ENCODE results near the gene LAPTM4A. TPM values are rescaled to one million over a fixed set of nuclear protein-coding genes. Genes with fewer than 3 reads are reported as not detected.

The LAPTM4A gene
- total RNA-seq, 1 experiment from 2014 or later, result 131 TPM

DNA sequence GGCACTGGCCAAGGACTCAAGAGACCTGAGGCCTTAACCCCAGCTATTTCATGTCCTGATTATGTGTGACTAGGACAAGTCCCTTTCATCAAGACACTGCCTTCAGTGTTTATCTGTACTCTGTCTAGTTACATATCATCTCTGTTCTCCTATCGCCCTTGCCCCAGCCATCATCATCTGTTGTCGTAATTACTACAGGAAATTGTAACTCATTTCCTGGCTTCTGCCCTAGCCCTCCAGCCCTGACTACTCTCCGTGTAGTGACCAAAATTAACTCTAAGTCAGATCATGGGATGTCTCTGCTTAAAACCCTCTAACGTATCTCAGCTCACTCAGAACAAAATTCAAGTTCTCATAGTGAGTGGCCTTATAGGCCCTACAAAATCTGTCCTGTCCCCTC is 49.3 kb upstream of the LAPTM4A start:
- no peaks in the 10 kb centered on the region for H3K23me2 ChIP-seq (ENCODE audit: insufficient read length, low read depth, low read length, poor library complexity, severe bottlenecking)
- no peak overlapping the region for H2BK15ac ChIP-seq (ENCODE audit: low read depth, low read length)
- no peak overlapping the region for H2BK12ac ChIP-seq (ENCODE audit: insufficient read length, low read depth, low read length)
- H2BK120ac ChIP-seq (ENCODE audit: low read depth, low read length, poor library complexity, severe bottlenecking), result no peak overlapping the region
- H2BK5ac ChIP-seq (ENCODE audit: insufficient read length, low read length), result no peak overlapping the region
- no peaks in the 10 kb centered on the region for H3K79me1 ChIP-seq (ENCODE audit: insufficient read depth, low read depth, low read length, poor library complexity, severe bottlenecking)
- H2BK20ac ChIP-seq (ENCODE audit: low read depth, low read length, poor library complexity, severe bottlenecking), result no peak overlapping the region
- no peaks in the 10 kb centered on the region for H4K20me1 ChIP-seq (ENCODE audit: control insufficient read depth, insufficient read depth, insufficient read length)
- peaks cover 5% of the 10 kb centered on the region; the same call in 1 of the 2 replicates for H3K27me3 Mint-ChIP-seq (ENCODE audit: low read depth)
- no peak overlapping the region for H3K14ac ChIP-seq (ENCODE audit: insufficient read depth, low read length)
- H3K36me3 Mint-ChIP-seq (ENCODE audit: insufficient read depth in 1 of 3, low read depth in 3 of 3), result peaks cover 0 to 2% (median 0%) of the 10 kb centered on the region in 3 experiments; a peak in 3 of 7 replicates
- H3K9me3 Mint-ChIP-seq, result peaks cover 6 to 7% of the 10 kb centered on the region in 2 experiments; a peak in 3 of 5 replicates
- no peak overlapping the region for H3K9ac ChIP-seq (ENCODE audit: extremely low read depth, insufficient read length, low read length)
- H3K9me3 ChIP-seq (ENCODE audit: control insufficient read depth, low read depth, low read length), result no peaks in the 10 kb centered on the region
- WGBS (ENCODE audit: extremely low coverage, insufficient read length, low lambda C conversion rate), result no CpG with 5 or more reads among the region's 4 CpGs
- H3K4me3 Mint-ChIP-seq, result no peak overlapping the region
- H2AK5ac ChIP-seq (ENCODE audit: insufficient read length, low read length), result no peak overlapping the region
- H3K4me1 Mint-ChIP-seq, result peaks cover 3 to 5% of the 10 kb centered on the region in 2 experiments; a peak in 3 of 4 replicates
- TF ChIP-seq, protein P1, sequence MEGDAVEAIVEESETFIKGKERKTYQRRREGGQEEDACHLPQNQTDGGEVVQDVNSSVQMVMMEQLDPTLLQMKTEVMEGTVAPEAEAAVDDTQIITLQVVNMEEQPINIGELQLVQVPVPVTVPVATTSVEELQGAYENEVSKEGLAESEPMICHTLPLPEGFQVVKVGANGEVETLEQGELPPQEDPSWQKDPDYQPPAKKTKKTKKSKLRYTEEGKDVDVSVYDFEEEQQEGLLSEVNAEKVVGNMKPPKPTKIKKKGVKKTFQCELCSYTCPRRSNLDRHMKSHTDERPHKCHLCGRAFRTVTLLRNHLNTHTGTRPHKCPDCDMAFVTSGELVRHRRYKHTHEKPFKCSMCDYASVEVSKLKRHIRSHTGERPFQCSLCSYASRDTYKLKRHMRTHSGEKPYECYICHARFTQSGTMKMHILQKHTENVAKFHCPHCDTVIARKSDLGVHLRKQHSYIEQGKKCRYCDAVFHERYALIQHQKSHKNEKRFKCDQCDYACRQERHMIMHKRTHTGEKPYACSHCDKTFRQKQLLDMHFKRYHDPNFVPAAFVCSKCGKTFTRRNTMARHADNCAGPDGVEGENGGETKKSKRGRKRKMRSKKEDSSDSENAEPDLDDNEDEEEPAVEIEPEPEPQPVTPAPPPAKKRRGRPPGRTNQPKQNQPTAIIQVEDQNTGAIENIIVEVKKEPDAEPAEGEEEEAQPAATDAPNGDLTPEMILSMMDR (conservative IDR thresholded peaks at IDR 0.05), result no peak
- no peak overlapping the region for H3K4ac ChIP-seq (ENCODE audit: low read depth, low read length)
- H3K23ac ChIP-seq (ENCODE audit: insufficient read length, low read depth, low read length), result no peak overlapping the region
- no peaks in the 10 kb centered on the region for H3K4me1 ChIP-seq (ENCODE audit: insufficient read depth, low read length)
- no peak overlapping the region for H4K91ac ChIP-seq (ENCODE audit: insufficient read length, low read depth, low read length)
- H3K27me3 ChIP-seq (ENCODE audit: insufficient read depth, low read length), result no peaks in the 10 kb centered on the region
- H3K27ac ChIP-seq (ENCODE audit: insufficient read length, low read depth, low read length), result no peak overlapping the region
- H3K79me2 ChIP-seq (ENCODE audit: insufficient read depth, low read length), result no peaks in the 10 kb centered on the region
- H4K8ac ChIP-seq (replicated peaks; ENCODE audit: insufficient read length, low read depth, low read length), result no peak overlapping the region
- H3K18ac ChIP-seq (ENCODE audit: insufficient read length, low read depth, low read length), result no peak overlapping the region
- H4K5ac ChIP-seq (ENCODE audit: insufficient read length, low read depth, low read length), result no peak overlapping the region
- no peak for DNase-seq
- H3K4me2 ChIP-seq (ENCODE audit: insufficient read depth, insufficient read length, low read length), result no peak overlapping the region
- no peak overlapping the region for H3K56ac ChIP-seq (ENCODE audit: insufficient read length, low read depth, low read length)
- H2AFZ ChIP-seq (ENCODE audit: low read length), result no peak overlapping the region
- H3T11ph ChIP-seq (ENCODE audit: low read length), result no peak overlapping the region
- H3K27ac Mint-ChIP-seq, result no peak overlapping the region

Measured in H9 (cell line).